NCI-H2029 (cell line): ENCODE measurements around the gene ARHGEF7.
A peak's percentile ranks its signal among the peaks of the same experiment; 100 is the strongest.

Experiments used
- DNase-seq: peaks from one replicate; lab custom pipeline; 2025; lab: John Stamatoyannopoulos, UW

Gene ARHGEF7

DNA sequence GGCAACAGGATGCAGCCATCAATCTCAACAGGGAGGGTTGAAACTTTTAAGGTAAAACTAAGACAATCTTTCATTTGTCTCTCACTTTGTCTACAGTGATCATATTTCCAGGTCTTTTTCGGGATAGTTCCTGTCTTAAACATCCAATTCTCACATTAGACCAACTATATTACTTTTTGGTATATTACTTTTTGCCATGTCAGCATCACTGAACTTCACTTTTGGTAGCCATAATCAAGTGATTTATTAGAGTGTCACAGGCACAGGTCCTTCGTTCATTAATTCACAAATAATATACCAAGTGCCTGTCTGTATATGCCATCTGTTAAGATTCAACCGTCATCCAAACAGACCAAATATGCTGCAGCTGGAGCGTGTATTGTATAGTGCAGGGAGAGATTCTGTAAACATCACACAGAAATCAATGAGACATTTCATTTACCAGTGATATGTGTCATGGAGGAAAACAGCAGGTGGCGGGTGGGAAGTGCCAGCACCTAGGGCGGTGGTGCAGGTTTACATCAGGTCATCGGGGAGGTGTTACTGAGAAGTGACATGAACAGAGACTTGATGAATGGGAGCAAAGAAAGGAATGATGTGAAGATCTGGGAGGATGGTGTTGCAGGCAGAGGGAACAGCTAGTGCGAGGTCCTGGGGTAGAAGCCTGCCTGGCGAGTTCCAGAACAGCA is 24.9 kb downstream of the ARHGEF7 start:
- DNase-seq, result peak; percentile 78

DNA sequence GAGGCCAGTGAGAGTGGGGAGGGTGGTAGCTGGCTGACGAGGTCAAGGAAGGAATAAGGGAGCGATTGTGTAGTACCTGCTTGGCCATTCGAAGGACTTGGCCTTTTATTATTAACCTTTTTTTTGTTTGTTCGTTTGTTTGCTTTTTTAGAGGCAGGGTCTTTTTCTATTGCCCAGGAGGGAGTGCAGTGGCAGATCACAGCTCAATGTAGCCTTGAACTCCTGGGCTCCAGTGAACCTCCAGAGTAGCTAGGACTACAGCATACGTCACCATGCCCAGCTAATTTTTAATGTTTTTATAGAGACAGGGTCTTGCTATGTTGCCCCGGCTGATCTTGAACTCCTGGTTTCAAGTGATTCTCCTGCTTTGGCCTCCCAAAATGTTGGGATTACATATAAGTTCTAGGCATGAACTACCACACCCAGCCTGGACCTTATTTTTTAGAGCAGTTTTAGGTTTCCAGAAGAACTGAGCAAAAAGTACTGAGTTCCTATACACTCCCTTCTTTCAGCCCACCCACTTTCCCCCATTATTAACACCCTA is 25.5 kb downstream of the ARHGEF7 start:
- no peak for DNase-seq

DNA sequence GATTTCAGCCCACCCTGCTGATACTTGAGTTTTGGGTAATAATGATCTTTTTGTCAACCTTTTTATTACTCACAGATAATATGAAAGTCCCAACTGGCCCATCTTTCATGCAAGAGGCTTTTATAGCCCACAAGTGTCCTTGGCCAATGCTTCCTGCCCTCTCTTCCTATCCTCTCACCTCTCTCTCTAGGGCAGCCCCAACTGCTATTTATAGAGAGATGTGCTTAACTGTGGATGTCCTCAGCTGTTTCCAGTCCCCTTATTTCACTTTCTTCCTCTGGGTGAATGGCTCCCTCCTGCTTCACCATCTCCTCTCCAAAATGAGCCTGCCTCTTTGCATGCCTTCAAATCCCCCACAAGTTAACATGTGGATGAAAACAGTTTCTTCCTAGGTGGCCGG is 27.4 kb downstream of the ARHGEF7 start:
- DNase-seq, result no peak

DNA sequence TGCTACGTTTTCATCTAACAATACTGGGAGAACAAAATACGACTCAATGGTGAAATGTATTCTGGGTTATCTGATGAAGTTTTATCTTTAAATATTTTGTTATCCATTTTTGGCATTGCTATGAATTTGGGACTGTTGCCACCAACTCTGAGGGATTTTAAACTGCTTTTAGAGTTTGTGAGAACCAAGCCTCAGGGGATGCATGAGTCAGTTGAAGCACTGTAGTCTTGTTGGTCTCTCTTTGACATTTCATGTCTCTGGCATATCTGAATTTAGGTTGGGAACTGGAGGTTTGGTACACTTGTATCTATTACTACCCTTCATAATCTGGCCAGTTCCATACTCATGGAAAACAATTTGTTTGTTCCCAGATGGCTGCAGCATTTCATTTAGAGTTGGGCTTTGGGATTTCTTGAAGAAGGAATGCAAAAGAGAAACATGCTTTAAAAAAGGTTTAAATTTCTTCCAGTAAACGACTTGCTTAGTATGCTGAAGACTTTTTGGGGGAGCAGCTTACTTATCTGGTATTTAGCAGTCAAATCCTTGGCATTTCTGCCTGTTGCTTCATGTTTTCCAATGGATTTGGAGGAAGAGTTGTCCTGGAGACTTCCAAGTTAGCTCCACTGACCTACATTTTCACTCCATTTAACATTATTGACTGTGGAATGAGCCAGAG is 28.9 kb downstream of the ARHGEF7 start:
- DNase-seq, result no peak

DNA sequence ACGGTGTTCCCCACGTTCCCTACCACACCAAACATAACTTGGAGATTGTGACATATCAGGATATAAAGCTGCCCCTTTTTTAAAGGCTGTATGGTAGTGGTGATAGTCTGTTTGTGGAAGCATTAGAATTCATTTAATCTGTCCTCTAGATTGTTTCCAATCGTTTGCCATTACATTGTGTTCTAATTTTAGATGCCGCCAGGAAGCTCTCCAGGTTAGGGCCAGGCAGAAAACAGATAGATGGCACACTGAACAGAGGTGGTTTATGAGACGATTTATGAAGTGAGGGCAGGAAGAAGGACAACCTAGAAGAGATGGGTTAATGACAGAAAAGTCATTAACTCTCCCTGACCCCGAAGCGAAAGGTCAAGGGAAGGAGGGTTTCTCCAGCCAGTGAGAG is 30.0 kb downstream of the ARHGEF7 start:
- DNase-seq, result no peak

DNA sequence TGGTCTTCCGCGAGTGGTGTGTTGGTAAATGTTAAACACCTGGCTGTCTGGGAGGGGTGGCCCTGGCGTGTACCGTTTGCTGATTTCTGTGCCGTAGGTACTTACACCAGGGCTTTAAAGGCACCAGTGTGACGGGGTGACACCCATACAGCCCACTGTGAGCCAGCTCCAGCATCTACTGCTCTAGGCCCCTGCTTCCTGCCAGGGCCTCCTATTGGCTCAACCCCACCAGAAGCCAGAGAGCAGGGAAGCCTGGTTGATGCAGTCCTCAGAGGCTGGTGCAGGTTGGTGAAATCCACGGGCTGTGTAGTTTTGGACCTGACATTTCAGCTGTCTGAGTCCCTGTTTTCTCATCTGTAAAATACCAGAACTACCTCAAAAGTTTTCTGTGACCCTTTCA is 30.4 kb downstream of the ARHGEF7 start:
- DNase-seq, result no peak

DNA sequence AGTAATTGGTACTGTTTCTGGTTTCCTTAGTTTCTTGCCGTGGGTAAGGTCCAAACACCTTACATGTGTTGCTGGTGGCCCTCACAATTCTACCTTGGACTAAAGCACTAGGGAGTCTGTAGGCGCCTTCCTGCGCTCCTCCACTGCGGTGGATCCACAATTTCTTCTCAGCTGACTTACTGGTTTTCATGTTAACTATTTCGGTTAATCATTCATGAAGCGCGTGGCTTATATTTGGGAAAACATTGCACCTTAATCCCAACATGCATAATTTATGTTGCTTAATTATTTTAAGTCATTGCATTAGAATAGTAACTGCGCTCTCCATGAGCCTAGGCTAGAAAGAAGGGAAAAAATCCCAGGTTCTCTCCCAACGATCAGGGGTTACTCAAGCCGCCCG is 37.7 kb downstream of the ARHGEF7 start:
- DNase-seq, result no peak

DNA sequence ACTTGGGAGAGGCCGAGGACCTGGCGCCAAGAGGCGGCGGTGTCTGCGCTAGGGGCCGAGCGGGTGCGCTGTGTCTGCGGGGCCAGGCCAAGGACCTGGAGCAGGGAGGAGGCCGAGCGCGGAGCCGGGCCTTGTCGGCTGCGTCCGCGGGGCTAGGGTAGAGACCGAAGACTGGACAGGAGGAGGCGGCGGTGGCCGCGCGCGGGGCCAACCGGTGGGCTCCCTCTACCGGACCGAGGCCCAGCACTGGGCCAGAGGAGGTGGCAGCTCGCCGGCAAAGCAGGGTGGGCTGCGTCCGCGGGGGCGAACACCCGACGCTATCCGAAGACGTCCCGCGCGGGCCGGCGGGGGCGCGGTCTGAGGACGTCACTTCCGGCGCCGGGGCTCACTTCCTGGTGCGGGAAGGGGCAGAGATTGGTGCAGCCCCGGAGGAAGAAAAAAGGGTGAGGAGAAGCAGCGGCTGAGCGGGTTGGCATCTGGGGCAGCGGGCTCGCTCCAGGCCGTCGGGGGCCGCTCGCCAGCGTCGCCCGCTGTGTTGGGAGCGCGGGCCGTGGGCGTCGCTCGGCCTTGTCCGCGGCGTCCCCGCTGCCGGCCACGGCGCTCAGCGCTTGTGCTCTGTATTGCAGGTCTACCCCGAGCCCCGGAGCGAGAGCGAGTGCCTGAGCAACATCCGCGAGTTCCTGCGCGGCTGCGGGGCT is 38.3 kb downstream of the ARHGEF7 start:
- peak; percentile 89 for DNase-seq

DNA sequence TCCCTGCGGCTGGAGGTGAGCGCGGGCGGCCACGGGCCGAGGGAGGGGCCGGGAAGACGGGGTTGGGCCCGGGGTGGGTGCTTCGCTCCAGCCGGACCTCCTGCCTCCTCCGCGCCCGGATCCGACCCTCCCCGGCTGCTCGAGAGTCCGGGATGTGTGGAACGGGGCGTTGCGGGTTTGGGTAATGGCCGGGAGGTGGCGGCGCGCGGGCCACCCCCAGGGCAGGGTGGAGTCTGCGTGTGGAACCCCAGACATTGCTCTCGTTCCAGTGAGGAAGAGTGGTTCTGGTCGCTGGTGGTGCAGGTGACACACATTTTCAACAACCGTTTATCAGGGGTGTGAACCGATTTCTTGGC is 38.8 kb downstream of the ARHGEF7 start:
- no peak for DNase-seq

DNA sequence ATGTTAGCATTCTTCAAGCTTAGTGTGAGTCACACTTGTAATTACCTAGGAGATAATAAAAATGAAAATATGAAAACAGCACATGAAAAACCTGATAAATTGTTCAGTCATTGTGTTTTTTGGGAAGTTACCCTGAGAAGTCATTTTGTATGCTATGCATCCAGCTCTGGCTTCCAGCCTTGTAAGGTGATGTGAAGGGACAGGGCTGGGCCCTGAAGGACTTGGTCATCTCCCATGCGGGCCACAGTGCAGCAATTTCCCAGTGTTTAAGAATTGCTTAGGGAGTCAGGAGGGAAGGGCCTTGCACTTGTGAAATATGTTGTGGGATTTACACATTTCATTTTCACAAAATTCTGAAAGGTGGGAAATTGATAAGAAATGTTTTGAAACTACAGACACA is 41.3 kb downstream of the ARHGEF7 start:
- DNase-seq, result no peak

DNA sequence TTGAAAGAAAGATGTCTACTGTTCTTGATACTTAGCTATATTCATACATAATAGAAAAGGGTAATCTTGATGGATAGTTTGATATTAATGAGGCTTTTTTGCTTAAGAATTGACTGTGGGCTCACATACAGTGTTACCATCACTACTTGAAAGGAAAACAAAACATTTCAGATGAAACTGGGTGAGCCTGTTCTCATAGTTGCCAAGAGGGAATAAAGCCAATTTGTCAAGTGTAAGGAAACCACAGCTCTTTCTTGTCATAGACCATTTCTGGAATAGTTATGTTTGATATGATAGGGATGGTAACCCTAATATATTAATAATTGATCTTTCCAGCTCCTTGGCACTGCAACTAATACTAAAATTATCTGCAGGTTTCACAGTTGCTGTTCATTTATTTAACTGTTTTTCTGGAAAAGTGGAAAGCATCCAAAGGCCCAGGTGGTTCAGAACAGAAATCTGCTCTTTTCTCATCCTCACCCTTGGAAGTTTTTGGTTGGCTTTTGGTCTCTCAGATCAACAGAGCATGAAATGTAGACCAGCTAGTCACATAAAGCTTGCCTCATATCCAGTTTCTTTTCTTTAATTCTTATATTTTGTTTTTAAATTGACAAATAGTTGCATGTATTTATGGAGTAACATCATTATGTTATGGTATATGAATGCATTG is 43.2 kb downstream of the ARHGEF7 start:
- DNase-seq, result peak; percentile 64

DNA sequence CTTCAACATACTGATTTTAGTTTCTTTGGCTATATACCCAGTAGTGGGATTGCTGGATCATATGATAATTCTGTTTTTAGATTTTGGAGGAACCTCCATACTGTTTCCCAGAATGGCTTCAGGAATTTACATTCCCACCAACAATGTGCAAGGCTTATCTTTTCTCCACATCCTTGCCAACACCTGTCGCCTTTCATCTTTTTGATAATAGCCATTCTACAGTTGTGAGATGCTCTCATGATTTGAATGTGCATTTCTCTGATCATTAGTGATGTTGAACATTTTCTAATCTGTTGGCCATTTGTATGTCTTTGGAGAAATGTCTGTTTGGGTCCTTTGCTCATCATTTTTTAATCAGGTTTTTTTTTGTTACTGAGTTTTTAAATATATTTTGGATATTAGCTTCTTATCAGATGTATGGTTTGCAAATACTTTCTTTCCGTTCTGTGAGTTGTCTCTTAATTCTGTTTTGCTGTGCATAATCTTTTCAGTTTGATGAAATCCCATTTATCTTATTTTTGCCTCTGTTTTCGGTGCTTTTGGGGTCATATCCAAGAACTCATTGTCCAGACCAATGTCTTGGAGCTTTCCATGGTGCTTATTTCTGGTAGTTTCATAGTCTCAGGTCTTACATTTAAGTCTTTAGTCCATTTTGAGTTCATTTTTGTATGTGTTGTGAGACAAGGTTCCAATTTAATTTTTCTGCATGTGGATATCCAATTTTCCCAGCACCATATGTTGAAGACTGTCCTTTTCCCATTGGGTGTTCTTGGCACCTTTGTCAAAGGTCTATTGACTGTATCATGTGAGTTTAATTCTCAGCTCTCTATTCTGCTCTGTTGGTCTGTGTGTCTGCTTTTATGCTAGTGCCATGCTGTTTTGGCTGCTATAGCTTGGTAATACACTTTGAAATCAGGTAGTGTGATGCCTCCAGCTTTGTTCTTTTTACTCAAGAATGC is 44.5 kb downstream of the ARHGEF7 start:
- DNase-seq, result no peak

DNA sequence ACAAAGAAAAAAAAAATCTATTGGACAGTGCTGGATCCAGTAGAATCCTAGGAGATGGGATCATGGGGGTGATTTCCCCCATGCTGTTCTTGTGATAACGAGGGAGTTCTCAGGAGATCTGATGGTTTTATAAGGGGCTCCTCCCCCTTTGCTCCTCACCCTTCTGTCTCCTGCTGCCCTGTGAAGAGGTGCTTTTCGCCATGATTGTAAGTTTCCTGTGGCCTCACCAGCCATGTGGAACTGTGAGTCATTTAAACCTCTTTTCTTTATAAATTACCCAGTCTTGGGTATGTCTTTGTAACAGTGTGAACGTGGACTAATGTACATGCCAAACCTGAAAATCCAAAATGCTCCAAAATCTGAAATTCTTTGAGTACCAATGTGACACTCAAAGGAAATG is 45.5 kb downstream of the ARHGEF7 start:
- DNase-seq, result no peak

DNA sequence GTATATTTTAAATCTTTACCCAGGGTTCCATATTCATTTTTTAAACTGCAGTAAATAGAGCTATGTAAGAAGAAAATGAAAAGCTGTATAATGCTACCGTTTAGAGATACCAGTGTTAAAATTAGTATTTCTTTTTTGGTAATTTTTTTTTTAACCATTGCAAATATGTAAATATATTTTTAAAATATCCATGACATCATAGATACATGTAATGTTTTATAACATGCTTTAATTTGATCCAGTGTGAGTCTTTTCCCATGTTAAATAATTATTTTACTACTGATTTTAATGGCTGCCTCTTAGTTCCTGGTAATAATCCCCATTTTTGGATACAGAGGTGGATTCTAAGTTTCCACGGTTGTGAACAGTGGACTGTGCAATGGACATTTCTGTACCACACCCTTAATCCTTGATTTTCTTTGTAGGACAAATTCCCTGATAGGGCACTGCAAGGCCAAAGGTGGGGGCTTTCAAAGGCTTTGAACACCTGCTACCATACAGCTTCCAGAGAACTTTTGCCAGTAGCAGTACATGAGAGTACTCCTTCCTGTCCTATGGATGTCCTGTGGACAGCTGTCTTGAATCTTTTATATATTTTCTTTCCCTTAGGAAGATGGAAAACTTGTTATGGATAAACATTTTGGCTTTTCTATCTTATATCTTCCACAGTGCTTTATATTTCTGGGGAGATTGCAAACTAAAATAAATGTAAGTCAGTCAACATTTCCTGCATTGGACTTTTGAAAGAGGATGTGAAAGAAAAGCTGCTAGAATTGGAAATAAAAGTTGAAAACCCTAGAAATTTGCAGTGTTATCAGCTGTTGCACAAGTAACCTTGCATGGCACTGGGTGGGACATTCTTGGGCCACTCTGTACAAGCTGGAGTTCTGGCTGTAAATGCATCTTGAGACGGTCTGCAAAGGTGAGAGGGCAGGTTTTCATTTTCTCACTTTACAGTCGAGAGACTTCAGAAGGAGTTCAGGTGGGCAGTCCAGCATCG is 46.8 kb downstream of the ARHGEF7 start:
- DNase-seq, result no peak

DNA sequence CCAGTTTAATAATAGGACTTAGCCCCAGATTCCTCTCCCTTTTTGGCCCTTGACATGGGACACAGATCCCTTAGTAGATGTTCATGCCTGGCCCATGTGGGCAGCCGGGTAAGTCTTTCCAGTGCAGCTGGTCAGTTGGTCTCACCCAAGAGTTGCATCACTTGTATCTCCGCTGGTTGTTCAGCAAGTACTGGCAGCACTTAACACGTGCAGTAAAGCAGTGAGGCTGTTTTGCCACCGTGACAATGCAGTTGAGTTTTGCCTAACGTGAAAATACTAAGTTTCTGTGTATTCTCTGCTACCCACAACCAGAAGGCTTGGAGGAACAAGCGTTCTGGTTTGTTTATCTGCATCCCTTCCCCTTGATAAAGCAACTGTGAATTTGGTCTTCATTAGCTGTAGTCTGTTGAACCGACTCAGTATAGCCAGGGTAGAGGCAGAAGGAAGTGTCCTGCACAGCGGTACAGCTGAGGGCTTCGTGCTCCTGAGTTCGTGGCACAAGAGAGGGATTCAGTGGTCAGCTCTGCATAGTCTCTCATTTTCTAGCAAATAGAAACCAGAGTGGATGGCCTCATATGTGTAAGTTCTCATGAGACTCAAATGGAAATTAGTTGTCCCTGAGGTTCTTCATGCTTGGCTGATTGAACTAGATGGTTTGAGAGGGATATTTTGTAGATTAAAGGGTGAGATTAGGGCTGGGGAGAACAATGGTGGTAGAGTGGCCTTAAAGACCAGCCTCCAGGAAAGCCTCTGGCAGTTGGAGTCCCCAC is 50.3 kb downstream of the ARHGEF7 start:
- no peak for DNase-seq

DNA sequence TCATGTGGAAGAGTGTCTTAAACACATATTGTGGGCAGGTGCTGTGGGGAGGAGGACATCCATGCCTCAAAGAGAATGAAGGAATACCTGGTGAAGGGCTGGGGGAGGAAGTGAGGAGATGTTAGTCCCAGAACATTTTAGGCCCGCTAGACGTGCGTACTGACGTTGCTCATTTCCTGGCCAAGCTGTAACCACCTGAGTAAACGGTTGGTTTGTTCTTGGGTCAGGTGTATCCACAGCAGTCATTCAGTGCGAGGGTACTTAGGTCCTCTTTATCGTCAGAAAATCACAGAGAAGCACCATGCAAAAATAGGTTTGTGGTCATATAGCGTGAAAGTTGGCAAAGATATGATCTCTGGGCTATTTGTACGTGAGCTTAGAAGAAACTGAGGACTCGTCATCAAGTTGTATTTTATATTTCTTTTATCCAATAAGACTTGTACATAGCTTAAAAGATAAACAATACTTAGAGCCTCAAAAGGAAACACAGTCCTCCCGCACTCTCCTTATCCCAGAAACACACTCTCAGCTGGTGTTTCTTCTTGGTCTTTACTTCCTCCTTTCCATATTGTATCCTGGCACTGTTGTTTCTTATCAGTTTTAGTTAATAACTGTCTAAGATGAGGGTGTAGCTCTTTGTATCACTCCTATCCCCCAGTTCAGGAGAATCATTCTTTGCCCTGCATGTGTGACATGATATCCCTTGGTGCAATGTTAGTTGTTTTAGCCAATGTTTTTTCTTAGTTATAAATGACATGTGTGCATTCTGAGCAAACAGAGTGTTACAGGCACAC is 52.0 kb downstream of the ARHGEF7 start:
- DNase-seq, result peak; percentile 74

DNA sequence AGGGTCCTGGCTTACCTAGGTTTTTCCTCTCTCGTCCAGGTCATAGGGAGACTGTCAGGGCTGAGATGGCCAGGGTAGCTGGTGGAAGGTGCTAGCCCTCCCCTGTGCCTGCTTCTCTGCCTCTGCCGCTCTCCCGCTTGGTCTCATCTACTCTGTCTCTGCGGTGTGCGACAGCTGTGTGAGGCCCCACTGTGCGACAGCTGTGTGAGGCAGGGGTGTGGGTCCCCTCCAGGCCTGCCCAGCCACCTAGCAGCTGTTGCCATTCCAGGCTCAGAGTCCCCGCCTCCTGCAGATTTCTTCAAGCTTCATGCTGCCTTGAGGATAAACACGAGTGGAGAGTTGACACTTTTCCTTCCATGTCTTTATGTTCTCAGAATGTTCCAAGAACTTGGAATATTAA is 53.0 kb downstream of the ARHGEF7 start:
- no peak for DNase-seq

DNA sequence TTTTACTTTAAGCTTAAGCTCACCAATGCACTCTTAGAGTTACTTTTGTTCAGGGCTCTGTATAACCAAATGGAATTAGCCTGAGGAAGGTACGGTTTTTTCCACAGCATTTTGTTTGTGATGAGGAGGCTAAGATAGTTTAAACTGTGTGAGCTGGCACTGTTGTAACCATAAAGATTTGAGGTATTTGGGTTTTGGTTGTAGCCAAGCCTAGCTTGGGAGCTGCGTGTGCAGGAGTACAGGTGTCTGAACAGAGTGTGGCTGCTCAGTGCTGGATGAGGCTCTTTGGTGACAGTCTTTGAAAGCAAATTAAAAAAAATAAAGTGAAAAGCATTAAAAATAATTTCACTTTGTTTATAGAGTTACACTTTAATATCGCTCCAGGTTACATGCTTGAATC is 56.0 kb downstream of the ARHGEF7 start:
- no peak for DNase-seq

DNA sequence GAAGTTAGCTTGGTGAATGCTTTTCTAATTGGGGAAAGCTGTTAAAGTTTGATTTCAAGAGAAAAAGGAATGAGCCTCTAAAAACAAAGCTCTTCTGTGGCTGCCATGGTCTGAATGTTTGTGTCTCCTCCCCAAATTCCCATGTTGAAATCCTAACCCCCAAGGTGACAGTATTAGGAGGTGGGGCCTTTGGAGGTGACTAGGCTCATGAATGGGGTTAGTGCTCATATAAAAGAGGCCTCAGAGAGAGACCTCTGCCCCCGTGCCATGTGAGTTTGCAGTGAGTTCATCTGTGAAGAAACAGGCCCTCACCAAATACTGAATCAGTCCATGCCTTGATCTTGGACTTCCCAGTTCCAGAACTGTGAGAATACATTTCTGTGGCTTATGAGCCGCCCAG is 56.5 kb downstream of the ARHGEF7 start:
- DNase-seq, result no peak
